K562 (cell line): ENCODE measurements around the gene PPP2R2D. TPM values are rescaled to one million over a fixed set of nuclear protein-coding genes. Genes with fewer than 3 reads are reported as not detected.

Experiments used
- ATAC-seq: fragments of 200-7000 bp; cut with Tn5 transposase; 3 replicates; pipeline ENCODE4 v1.9.1; 2020; ENCODE audit warnings: moderate library complexity
- BruUV-seq: library from RNA; stranded (reverse); fragments of 400-500 nt; replicated peaks from 2 replicates; lab custom pipeline; 2021; lab: Mats Ljungman, UMichigan
- CTCF ChIA-PET: fragments of 300-600 bp; formaldehyde crosslinking; extraction: SDS; loops from one replicate; lab custom pipeline; 2021; ENCODE audit warnings: low intra/inter-chr PET ratio; lab: Yijun Ruan, JAX
- POLR2A ChIA-PET: fragments of 300-600, 350-650 bp; sonication (Branson Sonifier 250); formaldehyde crosslinking; extraction: SDS; loops from one replicate; lab custom pipeline; 2021; ENCODE audit warnings: antibody characterized with exemption, inconsistent platforms; lab: Yijun Ruan, JAX
- DNase-seq, 4 experiments: peaks; one replicate each; pipeline versions ENCODE4 v3.0.0 to v3.0.0-alpha.2; 2011 to 2018; ENCODE audit warnings: low spot score in 3 of 4, mixed read lengths in 3 of 4; ENCODE audit errors: extremely low read depth in 1 of 4
- FAIRE-seq: peaks from 2 replicates; lab custom pipeline; 2011; peaks lifted over from hg19 to GRCh38; lab: Jason Lieb, UNC
- H2AFZ ChIP-seq: 2 replicates; pipeline ENCODE4 v1.6.0; 2011; ENCODE audit warnings: low read depth, low read length, control low read depth, inconsistent platforms
- H3K27ac ChIP-seq: fragments of 200-600 bp; 3 replicates; pipeline ENCODE4 v1.8.0; 2011; ENCODE audit warnings: low read depth, mild to moderate bottlenecking, control low read depth, inconsistent platforms, low read length, moderate library complexity, mixed read lengths; ENCODE audit errors: extremely low read depth
- H3K27me3 ChIP-seq, 2 experiments: fragments of 300-600 bp in 1 of 2; 2 replicates in 1 of 2; 3 replicates in 1 of 2; pipeline versions ENCODE4 v1.6.0 to v1.8.0; 2011; ENCODE audit warnings: inconsistent platforms in 2 of 2, low read length in 2 of 2, mild to moderate bottlenecking in 1 of 2, mixed read lengths in 1 of 2, moderate library complexity in 1 of 2; ENCODE audit not compliant: control insufficient read depth in 2 of 2, insufficient read depth in 2 of 2
- H3K36me3 ChIP-seq: fragments of 300-600 bp; 3 replicates; pipeline ENCODE4 v1.8.0; 2011; ENCODE audit warnings: mild to moderate bottlenecking, low read length, inconsistent platforms; ENCODE audit not compliant: control insufficient read depth, insufficient read depth
- H3K4me1 ChIP-seq, 2 experiments: fragments of 200-600 bp in 1 of 2; replicated peaks in 1 of 2; 2 replicates in 1 of 2; 3 replicates in 1 of 2; pipeline versions ENCODE4 v1.5.1 to v1.8.0; 2011; ENCODE audit warnings: inconsistent platforms in 2 of 2, low read length in 2 of 2, mild to moderate bottlenecking in 1 of 2, mixed read lengths in 1 of 2, moderate library complexity in 1 of 2; ENCODE audit not compliant: control insufficient read depth in 2 of 2, insufficient read depth in 2 of 2
- H3K4me2 ChIP-seq: 2 replicates; pipeline ENCODE4 v1.6.1; 2011; ENCODE audit warnings: low read length, control low read depth, inconsistent platforms, mixed read lengths; ENCODE audit not compliant: insufficient read depth
- H3K4me3 ChIP-seq: fragments of 200-600 bp; sonication (generic), shearing (Covaris generic); 2 replicates; pipeline ENCODE4 v1.5.1; 2016; ENCODE audit warnings: control low read depth, inconsistent platforms
- H3K79me2 ChIP-seq: fragments of 200-600 bp; 3 replicates; pipeline ENCODE4 v1.8.0; 2011; ENCODE audit warnings: low read length, inconsistent platforms; ENCODE audit not compliant: control insufficient read depth, insufficient read depth
- H3K9ac ChIP-seq, 2 experiments: 2 replicates each; pipeline versions ENCODE4 v1.6.0 to v1.6.1; 2011; ENCODE audit warnings: low read depth in 2 of 2, low read length in 2 of 2, control low read depth in 1 of 2, inconsistent platforms in 1 of 2, mild to moderate bottlenecking in 1 of 2, mixed read lengths in 1 of 2; ENCODE audit not compliant: insufficient read depth in 1 of 2
- H3K9me1 ChIP-seq: one replicate; pipeline ENCODE4 v1.6.0; 2011; ENCODE audit warnings: inconsistent platforms, mild to moderate bottlenecking, low read length, moderate library complexity; ENCODE audit not compliant: control insufficient read depth, insufficient read depth
- H3K9me3 ChIP-seq: replicated peaks from 2 replicates; pipeline ENCODE4 v1.5.1; 2011; ENCODE audit warnings: low read depth, low read length, inconsistent platforms; ENCODE audit not compliant: control insufficient read depth, insufficient read depth
- H4K20me1 ChIP-seq: replicated peaks from 2 replicates; pipeline ENCODE4 v1.6.1; 2011; ENCODE audit warnings: low read length, inconsistent platforms, mixed read lengths; ENCODE audit not compliant: control insufficient read depth, insufficient read depth
- ARHGAP35 ChIP-seq: fragments of 450-650 bp; IDR thresholded peaks from 2 replicates; pipeline ENCODE4 v1.6.1; 2018; ENCODE audit not compliant: partially characterized antibody
- CBFA2T2 ChIP-seq: fragments of 450-650 bp; conservative IDR thresholded peaks from 2 replicates; pipeline ENCODE4 v1.6.1; 2017; ENCODE audit warnings: mild to moderate bottlenecking
- CREB1 ChIP-seq, 2 experiments: sonication (generic) in 1 of 2; formaldehyde crosslinking in 1 of 2; IDR thresholded peaks; 2 replicates each; pipeline versions ENCODE4 v1.6.1 to v1.8.0; 2012 to 2022; ENCODE audit warnings: inconsistent platforms in 1 of 2, mild to moderate bottlenecking in 1 of 2, missing genetic modification reagents in 1 of 2, moderate library complexity in 1 of 2
- FOXM1 ChIP-seq, 2 experiments: fragments of 450-650 bp in 1 of 2; sonication (generic) in 1 of 2; formaldehyde crosslinking in 1 of 2; IDR thresholded peaks; 2 replicates each; pipeline versions ENCODE4 v1.6.1 to v1.9.0; 2017 to 2022; ENCODE audit warnings: low read depth in 2 of 2, mild to moderate bottlenecking in 2 of 2, missing genetic modification reagents in 1 of 2, moderate library complexity in 1 of 2
- GATAD2A ChIP-seq: fragments of 450-650 bp; IDR thresholded peaks from 2 replicates; pipeline ENCODE4 v1.6.1; 2017
- HCFC1 ChIP-seq: IDR thresholded peaks from 2 replicates; pipeline ENCODE4 v1.6.1; 2012; ENCODE audit warnings: low read depth, low read length, improper control_type of control experiment
- JUND ChIP-seq, 2 experiments: IDR thresholded peaks; 2 replicates in 1 of 2; 3 replicates in 1 of 2; pipeline ENCODE4 v1.6.1; 2011; ENCODE audit warnings: borderline replicate concordance in 2 of 2, low read depth in 2 of 2, low read length in 2 of 2, improper control_type of control experiment in 1 of 2, missing biosample characterization in 1 of 2, missing genetic modification characterization in 1 of 2, missing genetic modification reagents in 1 of 2
- MIER1 ChIP-seq: fragments of 450-650 bp; IDR thresholded peaks from 2 replicates; pipeline ENCODE4 v1.6.1; 2016; ENCODE audit warnings: antibody characterized with exemption, mild to moderate bottlenecking, low read depth
- POLR2A ChIP-seq: fragments of 450-650 bp; conservative IDR thresholded peaks from 2 replicates; pipeline ENCODE4 v1.6.1; 2016
- SETDB1 ChIP-seq: IDR thresholded peaks from one replicate; pipeline ENCODE4 v1.6.1; 2012; ENCODE audit warnings: low read length, control low read depth, inconsistent platforms
- SMAD3 ChIP-seq: fragments of 450-650 bp; formaldehyde crosslinking; conservative IDR thresholded peaks from 2 replicates; pipeline ENCODE4 v1.4.0; 2020; ENCODE audit warnings: mild to moderate bottlenecking
- SREBF1 ChIP-seq: fragments of 150-350 bp; IDR thresholded peaks from 2 replicates; pipeline ENCODE4 v1.6.1; 2014; ENCODE audit warnings: antibody characterized with exemption, low read depth, low read length, borderline replicate concordance
- ZBTB1 ChIP-seq: sonication (generic); formaldehyde crosslinking; IDR thresholded peaks from 2 replicates; pipeline ENCODE4 v1.8.1; 2023; ENCODE audit warnings: missing genetic modification reagents, low read depth, mild to moderate bottlenecking, borderline replicate concordance
- ZNF140 ChIP-seq: fragments of 250-450 bp; sonication (Bioruptor Pico); IDR thresholded peaks from 2 replicates; pipeline ENCODE4 v1.8.0; 2021; ENCODE audit warnings: moderate library complexity, mild to moderate bottlenecking, inconsistent platforms
- ZNF764 ChIP-seq: fragments of 250-450 bp; sonication (Bioruptor Pico); IDR thresholded peaks from 2 replicates; pipeline ENCODE4 v1.4.0; 2020; ENCODE audit warnings: low read depth, mild to moderate bottlenecking, moderate library complexity
- ZNF778 ChIP-seq: fragments of 450-650 bp; formaldehyde crosslinking; IDR thresholded peaks from 2 replicates; pipeline ENCODE4 v1.4.0; 2020; ENCODE audit warnings: mild to moderate bottlenecking, moderate library complexity
- WGBS: fragments of 100-300 bp; shearing (Covaris generic); methylation state at CpG from one replicate; pipeline ENCODE4 v1.1.6; 2016; ENCODE audit warnings: low coverage, mixed read lengths; ENCODE audit not compliant: insufficient coverage; ENCODE audit errors: missing lambda C conversion rate; 5-methylcytosine and 5-hydroxymethylcytosine counted together
- in situ Hi-C: fragments of 300-500 bp; cut with MboI; formaldehyde crosslinking; loops from 4 replicates; pipeline ENCODE4 v1.15.0; 2018; ENCODE audit warnings: inconsistent platforms, mixed read lengths
- intact Hi-C: fragments of 100-400 bp; cut with micrococcal nuclease; formaldehyde crosslinking; loops from 2 replicates; pipeline ENCODE4 v1.14.2; 2022
- polyA plus RNA-seq, 8 experiments: library from polyadenylated mRNA; depleted of rRNA in 4 of 8; stranded (reverse) in 5 of 8; unstranded in 3 of 8; fragments of >200 nt; fragmentation: Nextera tagmentation in 2 of 8; fragmentation: Illumina TruSeq in 1 of 8; extraction: Ambion mirVana in 2 of 8; extraction: Trizol in 1 of 8; gene quantifications; 2 replicates each; pipeline versions ENCODE4 v1.2.1 to v1.2.3, GENCODE V29; 2011 to 2014; ENCODE audit warnings: inconsistent platforms in 1 of 8, missing spikeins in 1 of 8
- total RNA-seq, 7 experiments: library from RNA; depleted of rRNA in 6 of 7; stranded (reverse); fragments of >200 nt in 6 of 7; fragmentation: Illumina TruSeq in 2 of 7; extraction: Trizol in 2 of 7; gene quantifications; 2 replicates each; pipeline versions ENCODE4 v1.2.1 to v1.2.3, GENCODE V29; 2011 to 2021; ENCODE audit warnings: low replicate concordance in 1 of 7

PPP2R2D gene
- total and polyA plus RNA-seq, 9 of the 15 experiments (the other 6 are each of a cell fraction or from before 2014, with no cell fraction given) = 1.9 to 37.0 (median 26.8) TPM

DNA sequence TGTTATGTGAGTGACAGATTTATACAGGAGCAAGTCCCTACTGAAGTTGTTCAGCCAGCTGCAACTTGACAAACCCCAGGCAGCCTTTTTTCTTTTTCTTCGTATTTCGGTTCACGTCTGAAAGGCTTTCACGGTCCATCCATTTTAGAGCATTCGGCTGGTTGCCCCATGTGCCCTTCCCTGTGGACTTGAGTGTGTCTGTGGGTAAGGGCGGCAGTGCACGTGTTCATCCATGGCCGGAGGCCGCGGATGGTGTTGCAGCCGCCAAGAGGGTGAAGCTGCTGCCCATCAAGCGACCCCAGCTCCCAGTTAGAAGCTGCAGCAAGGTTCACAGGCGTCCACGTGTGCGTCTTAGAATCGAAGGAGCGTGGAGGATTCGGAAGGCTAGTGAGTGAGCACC is 35.9 kb downstream of the PPP2R2D start:
- H3K4me3 ChIP-seq = no peak overlapping the region
- TF ChIP-seq FOXM1 (IDR thresholded peaks at IDR 0.05; ENCODE audit: low read depth) (no peak), FOXM1 (CRISPR knock-in tag; IDR thresholded peaks at IDR 0.05; ENCODE audit: low read depth) (no peak), ZBTB1 (no peak), ZNF764 (CRISPR knock-in tag) (no peak), GATAD2A (no peak), CREB1 (IDR thresholded peaks at IDR 0.05) (no peak), CREB1 (CRISPR knock-in tag; IDR thresholded peaks at IDR 0.05) (no peak), CBFA2T2 (no peak), SMAD3 (CRISPR knock-in tag) (no peak), JUND (IDR thresholded peaks at IDR 0.05; ENCODE audit: borderline replicate concordance, low read depth, low read length) (no peak), JUND (tag; IDR thresholded peaks at IDR 0.05; ENCODE audit: borderline replicate concordance, low read depth, low read length) (no peak), MIER1 (no peak), HCFC1 (no peak), SETDB1 (no peak), ZNF140 (CRISPR knock-in tag) (no peak), ARHGAP35 (no peak), POLR2A (no peak), ZNF778 (CRISPR knock-in tag) (no peak), SREBF1 (no peak)
- ATAC-seq (no peak), FAIRE-seq (no peak), DNase-seq (no peak)
- peaks cover 56% of the 10 kb centered on the region for H3K79me2 ChIP-seq
- no peak overlapping the region for H2AFZ ChIP-seq
- intact Hi-C loops = no loop called here
- no peaks in the 10 kb centered on the region for H3K9me3 ChIP-seq
- POLR2A ChIA-PET = no interaction called here
- no TSS peak for BruUV-seq
- 0 out of 4 replicates have a peak overlapping the region, but pooled peaks of 1 of the 2 experiments have one; percentile 35 for H3K9ac ChIP-seq
- H3K4me1 ChIP-seq = peaks cover 14 to 16% of the 10 kb centered on the region in 2 experiments; a peak in 4 of 5 replicates
- CTCF ChIA-PET = no interaction called here
- no peaks in the 10 kb centered on the region for H3K27me3 ChIP-seq
- no peak overlapping the region for H3K27ac ChIP-seq
- H4K20me1 ChIP-seq = no peaks in the 10 kb centered on the region; the same call in 1 of the 2 replicates
- H3K36me3 ChIP-seq = peaks cover 70% of the 10 kb centered on the region; the same call in 2 of the 3 replicates
- no peaks in the 10 kb centered on the region for H3K9me1 ChIP-seq
- no peak overlapping the region for H3K4me2 ChIP-seq
- 93% methylated on average over 13 of the region's 18 CpGs for WGBS
- in situ Hi-C loops = no loop called here
